ENCODE data around the gene NLGN4Y.

Gene NLGN4Y

DNA sequence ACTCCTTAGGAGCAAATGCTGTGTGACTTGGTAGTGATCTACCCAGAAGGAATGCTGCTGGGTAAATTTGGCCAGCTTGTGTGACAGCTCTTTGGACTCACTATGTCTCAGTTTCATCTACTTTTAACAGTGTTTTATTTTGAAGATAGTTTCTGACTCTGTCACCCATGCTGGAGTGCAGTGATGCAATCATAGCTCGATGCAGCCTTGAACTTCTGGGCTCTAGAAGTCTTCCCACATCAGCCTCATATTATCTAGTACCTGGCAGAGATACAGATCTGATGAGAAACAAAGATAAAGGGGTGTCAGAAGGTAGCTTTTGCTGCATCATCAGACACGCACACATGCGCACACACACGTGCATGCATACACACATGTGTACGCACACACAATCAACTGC lies 19.2 kb downstream of the NLGN4Y start:
- Histone ChIP-seq H3K36me3 (ENCODE audit: control insufficient read depth in 5 of 5, insufficient read depth in 5 of 5, low read length in 5 of 5) (no peaks in the 10 kb centered on the region), H3K27ac (ENCODE audit: low read depth, low read length) (no peak overlapping the region), H3K9me3 (ENCODE audit: control insufficient read depth in 5 of 5, low read length in 5 of 5) (no peaks in the 10 kb centered on the region), H3K4me3 (ENCODE audit: low read depth in 1 of 5, low read length in 5 of 5) (no peak overlapping the region), H3K27me3 (ENCODE audit: control insufficient read depth in 5 of 5, insufficient read depth in 4 of 5, low read length in 5 of 5) (no peaks in the 10 kb centered on the region), H3K4me1 (ENCODE audit: control insufficient read depth in 5 of 5, insufficient read depth in 5 of 5, low read length in 5 of 5) (no peaks in the 10 kb centered on the region), H3K9ac (ENCODE audit: low read length in 5 of 5) (no peak overlapping the region)

DNA sequence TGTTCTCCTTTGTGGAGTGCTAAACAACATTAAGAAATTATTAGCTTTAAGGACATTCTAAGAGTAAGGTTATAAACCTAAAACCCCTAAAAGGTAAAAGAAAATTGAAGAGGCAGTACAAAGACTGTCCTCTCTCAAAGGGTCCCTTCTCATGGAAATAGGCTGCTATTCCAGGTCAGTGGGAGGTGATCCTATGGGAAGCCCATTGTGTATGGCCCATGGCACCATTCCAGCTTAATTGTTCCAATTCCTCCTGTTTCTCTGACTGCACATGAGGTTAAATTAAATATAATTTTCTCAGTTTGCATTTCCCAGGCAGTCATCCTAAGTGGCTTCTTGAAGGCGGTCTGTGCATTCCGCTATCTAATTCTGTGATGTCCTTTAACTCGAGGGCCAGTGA lies 57.0 kb downstream of the NLGN4Y start:
- Histone ChIP-seq H3K27ac (ENCODE audit: low read depth, low read length) (no peak overlapping the region), H3K9ac (ENCODE audit: low read length in 5 of 5) (no peak overlapping the region), H3K9me3 (ENCODE audit: control insufficient read depth in 5 of 5, low read length in 5 of 5) (no peaks in the 10 kb centered on the region), H3K4me1 (ENCODE audit: control insufficient read depth in 5 of 5, insufficient read depth in 5 of 5, low read length in 5 of 5) (no peaks in the 10 kb centered on the region), H3K36me3 (ENCODE audit: control insufficient read depth in 5 of 5, insufficient read depth in 5 of 5, low read length in 5 of 5) (no peaks in the 10 kb centered on the region), H3K27me3 (ENCODE audit: control insufficient read depth in 5 of 5, insufficient read depth in 4 of 5, low read length in 5 of 5) (no peaks in the 10 kb centered on the region), H3K4me3 (ENCODE audit: low read depth in 1 of 5, low read length in 5 of 5) (no peak overlapping the region)

DNA sequence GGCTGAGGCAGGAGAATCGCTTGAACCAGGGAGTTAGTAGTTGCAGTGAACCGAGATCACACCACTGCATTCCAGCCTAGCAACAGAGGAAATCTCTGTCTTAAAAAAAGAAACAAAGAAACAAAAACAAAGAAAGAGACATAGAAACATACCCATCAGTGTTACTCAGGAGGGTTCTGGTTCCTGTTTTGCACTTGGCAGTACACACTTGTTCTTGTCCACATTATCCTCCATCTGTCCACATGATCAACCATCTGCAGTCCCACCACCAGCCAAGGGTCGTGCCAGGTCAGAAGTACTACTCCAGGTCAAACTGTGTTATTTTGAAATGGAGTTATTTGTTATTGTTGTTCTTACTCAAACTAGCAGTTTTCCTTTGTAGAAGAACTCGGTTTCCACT lies 62.4 kb downstream of the NLGN4Y start:
- no peak overlapping the region for H3K27ac ChIP-seq (ENCODE audit: low read depth, low read length)
- H3K9me3 ChIP-seq (ENCODE audit: control insufficient read depth in 5 of 5, low read length in 5 of 5): no peaks in the 10 kb centered on the region
- H3K27me3 ChIP-seq (ENCODE audit: control insufficient read depth in 5 of 5, insufficient read depth in 4 of 5, low read length in 5 of 5): no peaks in the 10 kb centered on the region
- no peaks in the 10 kb centered on the region for H3K36me3 ChIP-seq (ENCODE audit: control insufficient read depth in 5 of 5, insufficient read depth in 5 of 5, low read length in 5 of 5)
- no peak overlapping the region for H3K4me3 ChIP-seq (ENCODE audit: low read depth in 1 of 5, low read length in 5 of 5)
- H3K9ac ChIP-seq (ENCODE audit: low read length in 5 of 5): no peak overlapping the region
- H3K4me1 ChIP-seq (ENCODE audit: control insufficient read depth in 5 of 5, insufficient read depth in 5 of 5, low read length in 5 of 5): no peaks in the 10 kb centered on the region

DNA sequence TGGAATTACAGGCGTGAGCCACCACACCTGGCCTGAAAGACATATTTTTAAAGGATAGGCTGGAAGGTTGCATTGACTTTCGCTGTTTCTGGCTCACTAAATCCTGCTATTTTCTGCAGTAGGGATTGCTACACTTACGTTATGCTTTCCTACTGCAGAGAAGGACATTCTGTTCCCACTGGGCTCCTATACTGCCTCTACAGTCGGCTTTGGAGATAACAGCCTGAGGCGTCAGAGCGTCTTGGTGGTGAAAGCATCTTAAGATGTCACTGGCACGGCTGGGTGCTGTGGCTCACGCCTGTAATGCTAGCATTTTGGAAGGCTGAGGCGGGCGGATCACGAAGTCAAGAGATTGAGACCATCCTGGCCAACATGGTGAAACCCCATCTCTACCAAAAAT lies 77.0 kb downstream of the NLGN4Y start:
- Histone ChIP-seq H3K9ac (ENCODE audit: low read length in 5 of 5) (no peak overlapping the region), H3K27ac (ENCODE audit: low read depth, low read length) (no peak overlapping the region), H3K4me3 (ENCODE audit: low read depth in 1 of 5, low read length in 5 of 5) (no peak overlapping the region)

DNA sequence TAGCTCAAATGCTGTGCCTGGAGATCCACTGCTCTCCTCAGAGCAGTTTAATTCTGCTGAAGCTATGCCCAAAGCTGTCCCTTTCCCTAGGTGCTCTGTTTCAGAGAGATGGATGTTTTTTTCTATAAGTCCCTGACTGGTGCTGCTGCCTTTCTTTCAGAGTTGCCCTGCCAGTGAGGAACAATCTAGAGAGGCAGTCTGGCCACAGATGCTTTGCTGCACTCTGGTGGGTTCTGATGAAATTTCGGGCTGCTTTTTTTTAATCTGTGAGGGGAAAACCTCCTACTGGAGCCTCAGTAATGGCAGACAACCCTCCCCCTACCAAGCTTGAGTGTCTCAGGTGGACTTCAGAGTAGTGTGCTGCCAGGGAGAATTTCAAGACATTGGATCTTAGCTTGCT lies 93.3 kb downstream of the NLGN4Y start:
- no peaks in the 10 kb centered on the region for H3K27me3 ChIP-seq (ENCODE audit: control insufficient read depth in 5 of 5, insufficient read depth in 4 of 5, low read length in 5 of 5)
- no peaks in the 10 kb centered on the region for H3K4me1 ChIP-seq (ENCODE audit: control insufficient read depth in 5 of 5, insufficient read depth in 5 of 5, low read length in 5 of 5)
- no peak overlapping the region for H3K9ac ChIP-seq (ENCODE audit: low read length in 5 of 5)
- no peaks in the 10 kb centered on the region for H3K36me3 ChIP-seq (ENCODE audit: control insufficient read depth in 5 of 5, insufficient read depth in 5 of 5, low read length in 5 of 5)
- no peaks in the 10 kb centered on the region for H3K9me3 ChIP-seq (ENCODE audit: control insufficient read depth in 5 of 5, low read length in 5 of 5)
- H3K4me3 ChIP-seq (ENCODE audit: low read depth in 1 of 5, low read length in 5 of 5): no peak overlapping the region
- H3K27ac ChIP-seq (ENCODE audit: low read depth, low read length): no peak overlapping the region

More for the DNA sequence above, 77.0 kb downstream of the NLGN4Y start:
- Histone ChIP-seq H3K4me1 (ENCODE audit: control insufficient read depth in 5 of 5, insufficient read depth in 5 of 5, low read length in 5 of 5) (no peaks in the 10 kb centered on the region), H3K9me3 (ENCODE audit: control insufficient read depth in 5 of 5, low read length in 5 of 5) (no peaks in the 10 kb centered on the region), H3K27me3 (ENCODE audit: control insufficient read depth in 5 of 5, insufficient read depth in 4 of 5, low read length in 5 of 5) (no peaks in the 10 kb centered on the region), H3K36me3 (ENCODE audit: control insufficient read depth in 5 of 5, insufficient read depth in 5 of 5, low read length in 5 of 5) (no peaks in the 10 kb centered on the region)

DNA sequence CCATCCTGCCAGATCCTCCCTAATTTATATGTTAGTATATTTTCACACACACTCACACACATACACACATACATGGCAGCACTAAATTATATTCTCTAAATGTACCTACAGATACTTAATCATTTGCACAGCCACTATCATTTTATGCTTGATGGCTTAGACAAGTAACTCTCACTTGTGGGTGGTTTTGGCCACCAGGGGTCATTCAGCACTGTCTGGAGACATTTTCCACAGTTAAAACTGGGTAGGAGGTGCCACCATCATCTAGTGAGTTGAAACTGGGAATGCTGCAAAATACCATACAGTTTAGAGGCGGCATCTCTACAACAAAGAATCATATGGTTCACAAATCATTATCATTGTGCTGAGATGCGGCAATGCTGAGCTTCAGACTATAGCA lies 94.2 kb downstream of the NLGN4Y start:
- no peaks in the 10 kb centered on the region for H3K4me1 ChIP-seq (ENCODE audit: control insufficient read depth in 5 of 5, insufficient read depth in 5 of 5, low read length in 5 of 5)
- no peak overlapping the region for H3K9ac ChIP-seq (ENCODE audit: low read length in 5 of 5)
- H3K9me3 ChIP-seq (ENCODE audit: control insufficient read depth in 5 of 5, low read length in 5 of 5): no peaks in the 10 kb centered on the region
- H3K27me3 ChIP-seq (ENCODE audit: control insufficient read depth in 5 of 5, insufficient read depth in 4 of 5, low read length in 5 of 5): no peaks in the 10 kb centered on the region
- H3K4me3 ChIP-seq (ENCODE audit: low read depth in 1 of 5, low read length in 5 of 5): no peak overlapping the region
- no peak overlapping the region for H3K27ac ChIP-seq (ENCODE audit: low read depth, low read length)
- H3K36me3 ChIP-seq (ENCODE audit: control insufficient read depth in 5 of 5, insufficient read depth in 5 of 5, low read length in 5 of 5): no peaks in the 10 kb centered on the region

DNA sequence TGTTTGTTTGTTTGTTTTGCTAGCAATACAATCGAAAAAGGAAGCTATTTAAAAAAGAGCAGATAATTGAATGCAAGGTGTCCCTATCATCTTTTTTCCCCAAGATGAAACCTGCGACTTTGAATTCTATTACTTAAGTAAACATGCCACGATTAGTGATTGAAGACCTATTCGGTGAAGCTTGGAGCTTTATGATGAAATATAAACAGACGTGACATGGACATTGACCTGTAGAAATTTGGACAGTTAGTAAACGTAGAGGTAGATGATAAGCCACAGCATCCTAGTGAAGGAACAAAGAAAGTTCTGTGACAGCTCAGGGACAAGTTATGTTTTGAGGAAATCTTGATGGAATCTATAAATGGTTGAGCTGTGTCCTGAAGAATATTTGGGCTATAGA lies 103.9 kb downstream of the NLGN4Y start:
- no peak overlapping the region for H3K27ac ChIP-seq (ENCODE audit: low read depth, low read length)
- no peaks in the 10 kb centered on the region for H3K9me3 ChIP-seq (ENCODE audit: control insufficient read depth in 5 of 5, low read length in 5 of 5)
- no peak overlapping the region for H3K4me3 ChIP-seq (ENCODE audit: low read depth in 1 of 5, low read length in 5 of 5)
- H3K36me3 ChIP-seq (ENCODE audit: control insufficient read depth in 5 of 5, insufficient read depth in 5 of 5, low read length in 5 of 5): no peaks in the 10 kb centered on the region
- H3K4me1 ChIP-seq (ENCODE audit: control insufficient read depth in 5 of 5, insufficient read depth in 5 of 5, low read length in 5 of 5): no peaks in the 10 kb centered on the region
- H3K27me3 ChIP-seq (ENCODE audit: control insufficient read depth in 5 of 5, insufficient read depth in 4 of 5, low read length in 5 of 5): no peaks in the 10 kb centered on the region
- no peak overlapping the region for H3K9ac ChIP-seq (ENCODE audit: low read length in 5 of 5)

DNA sequence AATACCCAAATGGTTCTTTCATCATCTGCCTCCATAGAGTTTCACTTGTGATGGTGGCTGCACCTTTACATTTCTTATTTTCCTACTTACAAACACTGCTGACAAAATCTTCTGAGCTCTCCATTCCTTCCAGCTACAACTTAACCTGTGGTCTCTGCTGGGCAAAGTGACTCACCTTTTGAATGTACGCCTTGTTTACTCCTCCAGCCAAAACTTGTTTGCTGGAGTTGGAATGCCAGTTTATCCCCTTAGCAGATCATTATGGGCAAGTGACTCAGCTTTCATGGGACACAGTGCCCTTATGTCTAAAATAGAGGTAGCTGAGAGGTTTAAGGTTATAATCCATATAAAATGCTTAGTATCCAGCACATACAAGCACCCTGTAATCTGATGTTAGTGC lies 107.3 kb downstream of the NLGN4Y start:
- H3K9ac ChIP-seq (ENCODE audit: low read length in 5 of 5): no peak overlapping the region
- H3K4me3 ChIP-seq (ENCODE audit: low read depth in 1 of 5, low read length in 5 of 5): no peak overlapping the region
- H3K4me1 ChIP-seq (ENCODE audit: control insufficient read depth in 5 of 5, insufficient read depth in 5 of 5, low read length in 5 of 5): no peaks in the 10 kb centered on the region
- H3K36me3 ChIP-seq (ENCODE audit: control insufficient read depth in 5 of 5, insufficient read depth in 5 of 5, low read length in 5 of 5): no peaks in the 10 kb centered on the region
- H3K9me3 ChIP-seq (ENCODE audit: control insufficient read depth in 5 of 5, low read length in 5 of 5): no peaks in the 10 kb centered on the region
- H3K27me3 ChIP-seq (ENCODE audit: control insufficient read depth in 5 of 5, insufficient read depth in 4 of 5, low read length in 5 of 5): no peaks in the 10 kb centered on the region
- H3K27ac ChIP-seq (ENCODE audit: low read depth, low read length): no peak overlapping the region

DNA sequence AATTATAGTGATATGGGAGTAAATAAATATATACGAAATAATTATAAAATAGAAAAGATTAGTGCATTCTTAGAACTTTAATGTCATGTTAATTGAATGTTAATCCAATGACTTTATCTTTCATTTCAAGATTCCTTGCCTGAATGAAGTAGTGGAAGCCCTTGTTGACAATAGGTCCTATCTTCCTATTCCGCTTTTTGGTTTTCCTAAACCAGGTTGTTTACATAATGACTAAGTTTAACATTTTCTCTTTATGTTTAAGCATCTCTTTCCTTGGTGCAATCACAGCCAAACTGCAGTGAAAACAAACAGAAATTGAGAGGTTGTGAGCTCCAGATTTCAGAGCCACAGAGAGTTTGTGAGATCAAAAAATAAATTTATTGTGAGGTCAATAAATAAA lies 109.4 kb downstream of the NLGN4Y start:
- no peaks in the 10 kb centered on the region for H3K36me3 ChIP-seq (ENCODE audit: control insufficient read depth in 5 of 5, insufficient read depth in 5 of 5, low read length in 5 of 5)
- H3K27me3 ChIP-seq (ENCODE audit: control insufficient read depth in 5 of 5, insufficient read depth in 4 of 5, low read length in 5 of 5): no peaks in the 10 kb centered on the region
- no peaks in the 10 kb centered on the region for H3K9me3 ChIP-seq (ENCODE audit: control insufficient read depth in 5 of 5, low read length in 5 of 5)
- no peaks in the 10 kb centered on the region for H3K4me1 ChIP-seq (ENCODE audit: control insufficient read depth in 5 of 5, insufficient read depth in 5 of 5, low read length in 5 of 5)
- no peak overlapping the region for H3K27ac ChIP-seq (ENCODE audit: low read depth, low read length)
- H3K9ac ChIP-seq (ENCODE audit: low read length in 5 of 5): no peak overlapping the region
- H3K4me3 ChIP-seq (ENCODE audit: low read depth in 1 of 5, low read length in 5 of 5): no peak overlapping the region

DNA sequence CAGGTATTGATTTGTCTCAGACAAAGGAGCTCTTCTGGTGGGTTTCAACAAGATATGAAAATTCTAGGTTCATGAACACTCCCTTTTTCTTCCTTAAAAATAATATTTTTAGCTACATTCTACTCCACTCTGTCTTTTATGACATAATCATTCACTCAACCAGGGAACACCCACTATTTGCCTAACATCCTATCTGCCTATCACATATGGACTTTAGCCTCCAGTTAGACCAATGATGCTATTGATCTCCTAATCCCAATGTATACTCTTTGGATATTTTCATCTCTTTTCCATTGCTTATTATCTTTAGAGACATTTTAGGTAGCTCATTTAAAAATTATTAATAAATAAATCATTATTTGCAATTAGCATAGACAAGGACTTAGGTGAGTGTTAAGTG lies 110.6 kb downstream of the NLGN4Y start:
- Histone ChIP-seq H3K36me3 (ENCODE audit: control insufficient read depth in 5 of 5, insufficient read depth in 5 of 5, low read length in 5 of 5) (no peaks in the 10 kb centered on the region), H3K9ac (ENCODE audit: low read length in 5 of 5) (no peak overlapping the region), H3K4me1 (ENCODE audit: control insufficient read depth in 5 of 5, insufficient read depth in 5 of 5, low read length in 5 of 5) (no peaks in the 10 kb centered on the region), H3K4me3 (ENCODE audit: low read depth in 1 of 5, low read length in 5 of 5) (no peak overlapping the region), H3K27me3 (ENCODE audit: control insufficient read depth in 5 of 5, insufficient read depth in 4 of 5, low read length in 5 of 5) (no peaks in the 10 kb centered on the region), H3K9me3 (ENCODE audit: control insufficient read depth in 5 of 5, low read length in 5 of 5) (no peaks in the 10 kb centered on the region), H3K27ac (ENCODE audit: low read depth, low read length) (no peak overlapping the region)

DNA sequence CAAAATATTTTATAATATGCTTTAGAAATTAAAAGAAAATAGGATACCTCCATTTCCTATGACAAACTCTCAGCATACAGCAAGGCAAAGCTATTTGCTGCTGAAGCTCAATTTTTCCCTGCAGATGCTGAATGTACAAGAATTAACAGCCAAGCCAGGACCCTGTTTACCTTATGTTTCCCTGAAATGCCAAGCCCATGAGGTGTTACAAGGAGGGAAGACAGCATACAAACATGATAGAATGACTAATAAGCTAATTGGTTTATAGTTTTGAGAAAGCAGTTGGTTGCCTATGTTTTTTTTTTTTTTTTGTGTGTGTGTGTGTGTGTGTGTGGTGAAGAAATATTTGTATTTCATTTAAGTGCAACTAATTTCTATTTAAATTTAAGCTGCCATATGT lies 113.2 kb downstream of the NLGN4Y start:
- no peaks in the 10 kb centered on the region for H3K36me3 ChIP-seq (ENCODE audit: control insufficient read depth in 5 of 5, insufficient read depth in 5 of 5, low read length in 5 of 5)
- no peaks in the 10 kb centered on the region for H3K4me1 ChIP-seq (ENCODE audit: control insufficient read depth in 5 of 5, insufficient read depth in 5 of 5, low read length in 5 of 5)
- H3K4me3 ChIP-seq (ENCODE audit: low read depth in 1 of 5, low read length in 5 of 5): no peak overlapping the region
- H3K27me3 ChIP-seq (ENCODE audit: control insufficient read depth in 5 of 5, insufficient read depth in 4 of 5, low read length in 5 of 5): no peaks in the 10 kb centered on the region
- no peak overlapping the region for H3K9ac ChIP-seq (ENCODE audit: low read length in 5 of 5)
- no peak overlapping the region for H3K27ac ChIP-seq (ENCODE audit: low read depth, low read length)
- H3K9me3 ChIP-seq (ENCODE audit: control insufficient read depth in 5 of 5, low read length in 5 of 5): no peaks in the 10 kb centered on the region

Measured in subcutaneous abdominal adipose tissue (tissue), 5 donors.